Muscle layer of colon (tissue), 2 donors: ENCODE measurements around the gene CST9L.

ENCODE experiments used
- H3K27ac ChIP-seq: one replicate; pipeline ENCODE4 v1.7.0; 2013; ENCODE audit warnings: low read depth, mild to moderate bottlenecking, low read length, moderate library complexity
- H3K27me3 ChIP-seq, 2 donors: one replicate each; pipeline ENCODE4 v1.7.0; 2013; ENCODE audit warnings: low read length in 2 of 2, mild to moderate bottlenecking in 2 of 2; ENCODE audit not compliant: insufficient read depth in 2 of 2, control insufficient read depth in 1 of 2
- H3K36me3 ChIP-seq: one replicate; pipeline ENCODE4 v1.7.0; 2013; ENCODE audit warnings: mild to moderate bottlenecking, low read length; ENCODE audit not compliant: insufficient read depth
- H3K4me1 ChIP-seq: one replicate; pipeline ENCODE4 v1.7.0; 2013; ENCODE audit warnings: mild to moderate bottlenecking, low read length; ENCODE audit not compliant: insufficient read depth
- H3K4me3 ChIP-seq, 2 donors: one replicate each; pipeline ENCODE4 v1.7.0; 2013; ENCODE audit warnings: low read length in 2 of 2, low read depth in 1 of 2, mild to moderate bottlenecking in 1 of 2, moderate library complexity in 1 of 2
- H3K9ac ChIP-seq: one replicate; pipeline ENCODE4 v1.7.0; 2013; ENCODE audit warnings: low read length
- H3K9me3 ChIP-seq: one replicate; pipeline ENCODE4 v1.7.0; 2013; ENCODE audit warnings: mild to moderate bottlenecking, low read length
- donor health status: abdominal sarcoma.
- donor health status: Adenocarcinoma of cecum.

CST9L gene

DNA sequence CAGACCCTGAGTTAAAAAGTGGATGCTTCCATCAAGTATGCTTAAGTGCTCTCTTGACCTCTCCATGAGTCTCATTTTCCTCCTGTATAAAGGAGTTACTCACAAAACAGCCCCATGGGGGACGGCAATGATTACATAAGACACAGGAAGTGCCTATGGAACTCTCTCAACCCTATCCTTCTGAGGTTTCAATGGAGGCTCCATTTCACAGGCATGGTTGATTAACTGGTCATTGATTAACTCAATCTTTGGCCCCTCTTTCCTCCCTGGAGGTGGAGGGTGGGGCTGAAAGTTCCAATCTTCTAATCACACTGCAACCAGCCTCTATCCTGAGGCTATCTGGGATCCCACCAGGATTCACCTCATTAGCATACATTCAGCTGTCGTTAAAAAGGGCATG lies 48.1 kb downstream of the CST9L start:
- no peaks in the 10 kb centered on the region for H3K9me3 ChIP-seq

DNA sequence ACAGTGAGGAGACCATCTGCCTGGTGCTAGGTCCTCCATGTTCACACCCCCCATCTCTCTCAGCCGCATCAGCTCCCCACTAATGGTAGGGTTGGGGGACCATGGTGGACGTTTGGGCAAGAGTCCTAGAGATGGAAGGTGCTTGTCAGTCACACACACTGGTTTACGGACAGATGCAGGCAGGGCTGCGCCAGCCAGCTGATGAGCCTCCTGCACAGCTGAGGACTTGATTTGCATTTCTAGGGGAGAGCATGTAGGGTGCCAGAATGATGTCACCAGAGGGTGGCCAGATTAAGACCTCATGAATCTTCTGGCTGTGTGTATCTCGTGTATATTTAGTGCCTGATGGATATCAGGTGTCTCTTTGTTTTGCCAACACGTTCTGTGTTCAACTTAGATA lies 48.7 kb downstream of the CST9L start:
- no peaks in the 10 kb centered on the region for H3K4me1 ChIP-seq
- no peak overlapping the region for H3K9ac ChIP-seq

More for the DNA sequence above, 48.1 kb downstream of the CST9L start:
- Histone ChIP-seq H3K36me3 (no peaks in the 10 kb centered on the region), H3K27me3 (no peaks in the 10 kb centered on the region), H3K27ac (no peak overlapping the region), H3K9ac (no peak overlapping the region), H3K4me3 (no peak overlapping the region), H3K4me1 (no peaks in the 10 kb centered on the region)

DNA sequence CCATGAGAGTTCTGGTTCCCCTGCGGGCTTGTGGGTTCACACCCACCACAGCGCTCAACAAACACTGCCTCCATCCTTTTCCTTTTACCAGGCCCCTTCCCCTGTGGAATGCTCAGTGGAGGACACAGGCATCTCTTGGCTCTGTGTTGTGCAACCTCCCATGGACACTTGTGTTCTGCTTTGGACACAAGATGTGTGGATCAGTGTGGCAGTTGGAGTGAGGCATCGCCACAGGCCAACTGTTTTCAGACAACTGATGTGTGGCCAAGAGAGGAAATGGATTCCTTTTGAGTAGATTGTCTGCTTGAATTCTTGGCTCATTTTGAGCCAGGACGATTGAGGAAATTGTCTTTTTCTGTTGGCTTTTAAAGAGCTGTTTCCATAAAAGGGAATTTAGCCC lies 50.6 kb downstream of the CST9L start:
- no peak overlapping the region for H3K27ac ChIP-seq
- no peak overlapping the region for H3K4me3 ChIP-seq
- no peak overlapping the region for H3K9ac ChIP-seq
- no peaks in the 10 kb centered on the region for H3K4me1 ChIP-seq
- H3K27me3 ChIP-seq, result no peaks in the 10 kb centered on the region
- no peaks in the 10 kb centered on the region for H3K36me3 ChIP-seq
- no peaks in the 10 kb centered on the region for H3K9me3 ChIP-seq

More for the DNA sequence above, 48.7 kb downstream of the CST9L start:
- Histone ChIP-seq H3K36me3 (no peaks in the 10 kb centered on the region), H3K27me3 (no peaks in the 10 kb centered on the region), H3K4me3 (no peak overlapping the region), H3K9me3 (no peaks in the 10 kb centered on the region), H3K27ac (no peak overlapping the region)

DNA sequence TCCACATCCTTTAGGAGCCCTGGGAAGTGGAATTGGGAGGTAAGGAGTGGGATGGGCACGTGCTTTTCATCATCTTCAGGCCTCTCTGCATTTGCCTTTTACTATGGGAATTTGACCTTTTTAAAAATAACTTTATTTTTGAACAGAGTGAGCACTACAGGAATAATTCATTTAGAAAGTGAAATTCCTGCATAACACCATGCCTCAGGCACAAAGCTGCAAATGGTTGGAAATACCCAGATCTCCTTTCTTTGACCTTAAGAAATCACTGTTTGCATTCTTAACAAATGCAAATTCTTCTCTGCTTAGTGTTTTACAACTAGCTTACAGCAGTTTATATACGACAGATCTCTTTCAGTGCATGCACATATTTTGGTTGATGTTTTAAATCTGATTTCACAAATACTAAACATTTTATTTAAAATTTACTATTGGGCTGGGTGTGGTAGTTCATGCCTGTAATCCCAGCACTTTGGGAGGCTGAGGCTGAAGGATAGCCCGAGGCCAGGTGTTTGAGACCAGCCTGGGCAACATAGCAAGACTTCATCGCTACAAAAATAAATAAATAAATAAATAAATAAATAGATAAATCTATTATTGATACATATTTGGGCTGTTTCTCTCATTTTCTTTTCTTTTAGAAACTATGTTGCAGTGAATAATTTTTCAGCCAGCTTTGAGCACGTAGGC lies 52.9 kb downstream of the CST9L start:
- Histone ChIP-seq H3K9ac (no peak overlapping the region), H3K4me3 (no peak overlapping the region), H3K4me1 (no peaks in the 10 kb centered on the region), H3K27ac (no peak overlapping the region), H3K27me3 (no peaks in the 10 kb centered on the region), H3K9me3 (no peaks in the 10 kb centered on the region), H3K36me3 (no peaks in the 10 kb centered on the region)

DNA sequence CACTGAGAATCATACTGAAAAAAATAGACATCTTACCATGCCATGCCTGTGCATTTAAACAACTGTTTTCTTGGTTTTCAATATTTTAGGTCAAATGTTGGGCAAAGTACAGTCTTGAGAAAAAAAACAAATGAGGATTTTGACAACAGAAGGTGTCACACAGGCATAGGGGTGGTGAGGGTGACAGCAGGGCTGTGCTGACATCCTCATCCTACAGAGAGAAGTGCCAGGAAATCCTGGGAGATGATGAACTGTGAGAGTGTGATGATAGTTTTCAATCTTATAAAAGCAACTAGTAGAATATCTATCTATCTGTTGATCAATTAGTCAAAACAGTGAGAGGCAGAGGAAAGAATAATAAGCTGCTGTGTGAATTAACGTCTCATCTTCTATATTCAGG lies 53.4 kb downstream of the CST9L start:
- Histone ChIP-seq H3K9ac (no peak overlapping the region), H3K4me3 (no peak overlapping the region), H3K27me3 (no peaks in the 10 kb centered on the region), H3K9me3 (no peaks in the 10 kb centered on the region), H3K27ac (no peak overlapping the region), H3K36me3 (no peaks in the 10 kb centered on the region), H3K4me1 (no peaks in the 10 kb centered on the region)
